Activated T-cell treated with anti-CD3 and anti-CD28 coated beads for 48 hours (primary cell): Measurements from ENCODE around the gene ZNF749.
A peak's percentile ranks its signal among the peaks of the same experiment; 100 is the strongest.

Source experiments
- DNase-seq: peaks from one replicate; pipeline ENCODE4 v3.0.0-alpha.2; 2020; ENCODE audit warnings: low read depth

The ZNF749 gene

GRCh38 chr19:57435062-57435978, at the start of gene ZNF749:
ZNF749 (plus strand) TSS chr19:57435325; CDS start chr19:57435579, 254 bp downstream.
- DNase-seq, result peak; percentile 90

GRCh38 chr19:57389194-57389729, 45.9 kb upstream of the ZNF749 start:
- no peak for DNase-seq

GRCh38 chr19:57389730-57390598, 45.2 kb upstream of the ZNF749 start, which contains the start of gene ZNF548:
ZNF548 (plus strand) TSS chr19:57389854; CDS start chr19:57390100, 246 bp downstream.
- DNase-seq, result peak; percentile 94

- no peak for DNase-seq
Measured at GRCh38 chr19:57395710-57396109, 39.4 kb upstream of the ZNF749 start.

GRCh38 chr19:57398868-57399267, 36.3 kb upstream of the ZNF749 start:
- no peak for DNase-seq

- DNase-seq, result no peak
Measured at GRCh38 chr19:57403737-57404563, 31.2 kb upstream of the ZNF749 start.

GRCh38 chr19:57406516-57407123, 28.5 kb upstream of the ZNF749 start:
- peak; percentile 60 for DNase-seq

GRCh38 chr19:57410877-57411671, 24.1 kb upstream of the ZNF749 start, which contains the start of gene ZNF17:
ZNF17 (plus strand) TSS chr19:57411161; CDS start chr19:57413616, 2,455 bp downstream.
- DNase-seq, result peak; percentile 85

GRCh38 chr19:57419439-57419838, 15.7 kb upstream of the ZNF749 start:
- no peak for DNase-seq

GRCh38 chr19:57421037-57421436, 14.1 kb upstream of the ZNF749 start:
- no peak for DNase-seq

GRCh38 chr19:57434386-57435061, 601 bp upstream of the ZNF749 start:
- no peak for DNase-seq

- no peak for DNase-seq
Measured at GRCh38 chr19:57436417-57436816, 1.3 kb downstream of the ZNF749 start.

GRCh38 chr19:57437931-57438330, 2.8 kb downstream of the ZNF749 start:
- no peak for DNase-seq

GRCh38 chr19:57438925-57439324, 3.8 kb downstream of the ZNF749 start:
- no peak for DNase-seq

GRCh38 chr19:57441979-57442752, 7.0 kb downstream of the ZNF749 start:
- DNase-seq, result no peak

- no peak for DNase-seq
Measured at GRCh38 chr19:57443121-57443696, 8.1 kb downstream of the ZNF749 start.

- no peak for DNase-seq
Measured at GRCh38 chr19:57452307-57452706, 17.2 kb downstream of the ZNF749 start.

GRCh38 chr19:57465680-57466381, 30.7 kb downstream of the ZNF749 start:
- DNase-seq, result no peak
